SK-MEL-5 (cell line): ENCODE measurements around the gene RBL1. TPM values are rescaled to one million over a fixed set of nuclear protein-coding genes. Genes with fewer than 3 reads are reported as not detected.
"Not testable (repeated sequence)": the region's sequence is repeated elsewhere in the genome, so short reads cannot be mapped to it uniquely, and the experiment has no call there.

ENCODE experiments used
- DNase-seq: peaks from one replicate; pipeline ENCODE4 v3.0.0-alpha.2; 2016; ENCODE audit warnings: low read depth, low spot score
- in situ Hi-C: cut with HindIII; loops from 2 replicates; pipeline ENCODE4 v1.10.0; 2016; ENCODE audit warnings: low sequenced_read_pairs, high pct_unique_total_duplicates, low pct_unique_long_range_greater_than_20kb
- total RNA-seq: library from RNA; depleted of rRNA; stranded (reverse); fragments of >200 nt; shearing (Covaris generic); gene quantifications from 2 replicates; pipeline ENCODE4 v1.2.3, GENCODE V29; 2014

RBL1 gene
- total RNA-seq, 1 experiment from 2014 or later: 15.5 TPM

DNA sequence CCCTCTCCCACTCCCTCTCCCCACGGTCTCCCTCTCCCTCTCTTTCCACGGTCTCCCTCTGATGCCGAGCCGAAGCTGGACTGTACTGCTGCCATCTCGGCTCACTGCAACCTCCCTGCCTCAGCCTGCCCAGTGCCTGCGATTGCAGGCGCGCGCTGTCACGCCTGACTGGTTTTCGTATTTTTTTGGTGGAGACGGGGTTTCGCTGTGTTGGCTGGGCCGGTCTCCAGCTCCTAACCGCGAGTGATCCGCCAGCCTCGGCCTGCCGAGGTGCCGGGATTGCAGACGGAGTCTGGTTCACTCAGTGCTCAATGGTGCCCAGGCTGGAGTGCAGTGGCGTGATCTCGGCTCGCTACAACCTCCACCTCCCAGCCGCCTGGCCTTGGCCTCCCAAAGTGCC is 83.9 kb downstream of the RBL1 start:
- in situ Hi-C loops, DNase-seq: not testable (repeated sequence)

DNA sequence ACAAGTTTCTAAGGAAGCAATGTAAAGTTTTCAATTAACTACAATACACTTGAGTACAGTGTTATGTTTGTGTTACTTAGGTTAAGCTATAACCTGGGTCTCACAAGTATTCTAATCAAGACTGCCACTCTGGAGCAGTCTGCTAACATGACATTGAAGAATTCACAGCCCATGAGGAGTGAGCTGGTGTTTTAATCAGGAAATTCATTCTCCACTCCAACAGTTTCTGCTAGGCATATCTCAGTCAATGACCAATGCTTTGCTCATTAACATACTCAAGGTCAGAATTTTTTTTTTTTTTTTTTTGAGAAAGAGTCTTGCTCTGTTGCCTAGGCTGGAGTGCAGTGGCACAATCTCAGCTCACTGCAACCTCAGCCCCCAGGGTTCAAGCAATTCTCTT is 84.7 kb downstream of the RBL1 start:
- in situ Hi-C loops: no loop called here
- no peak for DNase-seq

DNA sequence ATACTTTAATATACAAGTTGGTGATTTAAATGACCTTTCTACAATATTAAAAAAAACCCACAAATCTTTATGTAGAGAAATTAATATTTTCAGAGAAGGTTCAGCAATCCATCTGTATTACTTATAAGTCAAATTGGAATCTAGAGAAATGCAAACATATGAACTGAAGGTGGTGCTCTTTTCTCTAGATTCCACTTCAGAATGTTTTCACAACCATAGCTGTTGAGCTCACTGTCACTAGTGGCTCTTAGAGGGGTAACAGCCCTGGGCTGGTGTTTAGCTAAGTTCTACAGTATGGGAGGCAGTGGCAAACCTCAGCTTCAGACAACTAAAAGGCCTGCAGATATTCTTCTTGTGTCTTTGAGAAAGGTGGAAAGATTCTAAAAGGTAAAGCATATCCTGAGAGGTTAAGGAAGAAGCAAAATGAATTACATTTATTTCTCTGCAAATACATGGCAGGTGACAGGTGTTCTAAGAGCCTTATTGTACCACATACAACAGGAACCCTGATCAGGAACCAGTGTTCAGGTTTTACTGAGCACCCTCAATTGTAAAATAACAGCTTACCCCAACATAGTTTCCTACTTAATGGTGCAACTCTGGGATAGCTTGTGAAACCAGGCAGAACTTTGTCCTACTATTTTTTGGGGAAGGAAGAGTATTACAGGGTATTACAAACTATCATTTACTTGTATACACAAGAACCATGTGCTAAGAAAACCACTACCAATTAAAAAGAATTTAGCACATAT is 87.7 kb downstream of the RBL1 start:
- in situ Hi-C loops: no loop called here
- peak; percentile 81 for DNase-seq

DNA sequence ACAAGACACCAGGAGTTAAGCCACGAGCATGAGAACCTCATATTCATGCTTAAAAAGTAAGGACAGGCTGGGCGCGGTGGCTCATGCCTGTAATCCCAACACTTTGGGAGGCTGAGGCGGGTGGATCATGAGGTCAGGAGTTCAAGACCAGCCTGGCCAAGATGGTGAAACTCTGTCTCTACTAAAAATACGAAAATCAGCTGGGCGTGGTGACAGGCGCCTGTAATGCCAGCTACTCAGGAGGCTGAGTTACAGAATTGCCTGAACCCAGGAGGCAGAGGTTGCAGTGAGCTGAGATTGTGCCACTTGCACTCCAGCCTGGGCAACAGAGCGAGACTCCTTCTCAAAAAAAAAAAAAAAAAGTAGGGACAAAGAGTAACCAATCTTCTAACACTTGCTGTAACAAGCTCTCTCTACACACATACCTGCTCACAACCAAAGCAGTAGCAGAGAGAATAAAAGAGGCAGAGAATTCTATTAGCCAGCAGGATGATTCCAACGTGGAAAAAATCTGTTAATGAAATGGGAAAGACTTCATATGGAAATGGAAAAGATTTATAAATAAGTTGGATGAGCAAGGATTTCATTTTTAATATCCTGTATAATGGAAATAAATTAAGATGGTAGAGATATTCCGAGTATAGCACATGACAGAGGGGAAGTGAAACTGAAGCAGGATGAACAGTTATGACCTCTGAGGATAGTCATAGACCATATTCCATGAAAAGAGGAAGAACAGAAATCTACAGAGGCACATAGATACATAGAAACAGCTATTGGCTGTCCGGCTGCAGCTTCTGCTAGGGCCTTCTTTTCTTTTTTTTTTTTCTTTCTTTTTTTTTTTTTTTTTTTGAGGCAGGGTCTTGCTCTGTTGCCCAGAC is 90.5 kb downstream of the RBL1 start:
- in situ Hi-C loops, DNase-seq: not testable (repeated sequence)

DNA sequence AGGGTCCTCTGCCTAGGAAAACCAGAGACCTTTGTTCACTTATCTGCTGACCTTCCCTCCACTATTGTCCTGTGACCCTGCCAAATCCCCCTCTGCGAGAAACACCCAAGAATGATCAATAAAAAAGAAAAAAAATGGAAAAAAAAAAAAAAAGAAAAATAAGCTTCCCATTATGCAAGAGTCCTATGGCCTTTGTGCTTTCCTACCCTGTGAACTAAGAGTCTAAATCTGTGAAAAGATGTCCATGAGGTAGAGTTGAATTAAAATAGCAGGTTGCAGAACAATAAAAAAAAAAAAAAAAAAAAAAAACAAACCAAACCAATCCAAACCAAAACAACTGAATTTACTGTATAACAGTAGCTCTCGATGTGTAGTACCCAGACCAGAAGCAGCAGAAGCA is 94.2 kb downstream of the RBL1 start:
- DNase-seq, in situ Hi-C loops: not testable (repeated sequence)

DNA sequence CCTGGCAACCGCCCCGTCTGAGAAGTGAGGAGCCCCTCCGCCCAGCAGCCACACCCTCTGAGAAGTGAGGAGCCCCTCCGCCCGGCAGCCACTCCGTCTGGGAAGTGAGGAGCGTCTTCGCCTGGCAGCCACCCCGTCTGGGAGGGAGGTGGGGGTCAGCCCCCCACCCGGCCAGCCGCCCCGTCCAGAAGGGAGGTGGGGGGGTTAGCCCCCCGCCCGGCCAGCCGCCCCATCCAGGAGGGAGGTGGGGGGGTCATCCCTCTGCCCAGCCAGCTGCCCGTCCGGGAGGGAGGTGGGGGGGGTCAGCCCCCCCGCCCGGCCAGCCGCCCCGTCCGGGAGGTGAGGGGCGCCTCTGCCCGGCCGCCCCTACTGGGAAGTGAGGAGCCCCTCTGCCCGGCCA is 95.6 kb downstream of the RBL1 start:
- in situ Hi-C loops, DNase-seq: not testable (repeated sequence)

DNA sequence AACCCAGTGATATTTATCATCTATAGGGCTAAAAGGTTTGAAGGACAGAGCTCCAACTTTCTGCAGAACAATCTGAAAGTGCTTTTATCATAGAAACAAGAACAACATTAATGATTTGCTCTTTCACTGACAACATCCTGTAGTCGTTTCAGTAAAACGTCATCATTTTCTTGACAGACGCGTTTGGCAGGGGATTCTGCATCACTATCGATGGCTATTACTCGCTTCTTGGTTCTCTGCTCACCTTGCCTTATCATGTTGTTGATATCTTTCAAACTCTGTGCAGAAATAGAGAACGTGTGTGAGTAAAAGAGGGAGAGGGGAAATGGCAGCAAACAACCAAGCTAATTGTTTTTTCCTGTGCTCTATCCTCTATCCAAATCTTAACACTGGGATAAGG is 97.1 kb downstream of the RBL1 start:
- in situ Hi-C loops: no loop called here
- no peak for DNase-seq

DNA sequence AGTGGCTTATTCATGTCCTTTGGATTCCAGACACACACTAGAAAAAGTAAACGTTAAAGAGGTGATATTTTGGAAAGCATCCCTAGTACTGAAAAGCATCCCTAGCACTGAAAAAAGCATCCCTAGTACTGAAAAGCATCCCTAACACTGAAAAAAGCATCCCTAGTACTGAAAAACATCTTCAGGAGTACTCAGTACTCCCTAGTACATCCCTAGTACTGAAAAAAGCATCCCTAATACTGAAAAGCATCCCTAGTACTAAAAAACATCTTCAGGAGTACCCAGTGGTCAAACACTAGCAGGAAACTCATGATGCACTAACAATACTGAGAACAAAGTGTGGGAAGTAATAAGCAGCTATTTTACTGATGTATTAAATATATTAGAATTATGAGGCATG is 98.7 kb downstream of the RBL1 start:
- DNase-seq: no peak
- in situ Hi-C loops: no loop called here

DNA sequence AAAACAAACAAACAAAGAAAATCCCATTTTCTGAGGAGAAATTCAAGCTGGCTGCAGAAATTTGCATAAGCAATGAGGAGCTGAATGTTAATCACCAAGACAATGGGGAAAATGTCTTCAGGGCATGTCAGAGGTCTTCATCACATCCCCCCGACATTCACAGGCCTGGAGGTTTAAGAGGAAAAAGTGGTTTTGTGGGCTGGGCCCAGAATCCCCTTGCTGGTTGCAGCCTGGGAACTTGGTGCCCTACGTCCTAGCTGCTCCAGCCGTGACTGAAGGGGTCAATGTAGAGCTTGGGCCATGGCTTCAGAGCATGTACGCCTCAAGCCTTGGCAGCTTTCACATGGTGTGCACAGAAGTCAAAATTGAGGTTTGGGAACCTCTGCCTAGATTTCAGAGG is 101.6 kb downstream of the RBL1 start:
- DNase-seq, in situ Hi-C loops: not testable (repeated sequence)

DNA sequence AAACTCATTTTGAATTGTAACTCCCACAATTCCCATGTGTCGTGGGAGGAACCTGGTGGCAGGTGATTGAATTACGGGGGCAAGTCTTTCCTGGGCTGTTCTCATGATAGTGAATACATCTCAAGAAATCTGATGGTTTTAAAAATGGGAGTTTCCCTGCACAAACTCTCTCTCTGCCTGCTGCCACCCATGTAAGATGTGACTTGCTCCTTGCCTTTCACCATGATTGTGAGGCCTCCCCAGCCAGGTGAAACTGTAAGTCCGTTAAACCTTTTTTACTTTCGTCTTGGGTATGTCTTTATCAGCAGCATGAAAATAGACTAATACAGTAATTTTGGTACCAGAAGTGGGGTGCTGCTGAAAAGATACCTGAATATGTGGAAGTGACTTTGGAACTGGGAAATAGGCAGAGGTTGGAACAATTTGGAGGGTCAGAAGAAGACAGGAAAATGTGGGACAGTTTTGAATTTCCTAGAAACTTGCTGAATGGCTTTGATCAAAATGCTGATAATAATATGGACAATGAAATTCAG is 102.9 kb downstream of the RBL1 start:
- in situ Hi-C loops: no loop called here
- no peak for DNase-seq

DNA sequence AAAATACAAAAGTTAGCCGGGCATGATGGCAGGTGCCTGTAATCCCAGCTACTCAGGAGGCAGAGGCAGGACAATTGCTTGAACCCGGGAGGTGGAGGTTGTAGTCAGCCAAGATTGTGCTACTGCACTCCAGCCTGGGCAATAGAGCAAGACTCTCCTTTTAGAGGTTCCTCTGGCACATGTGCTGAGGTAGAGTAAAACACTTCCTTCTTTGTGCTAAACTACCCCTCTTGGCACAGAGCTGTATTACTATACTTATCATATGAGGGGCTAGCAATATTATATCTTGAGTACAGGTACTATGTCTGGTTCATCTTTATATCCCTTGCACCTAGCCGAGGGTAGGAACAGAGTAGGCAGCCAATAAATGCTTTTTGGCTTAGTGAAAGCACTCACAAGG is 104.1 kb downstream of the RBL1 start:
- DNase-seq: no peak
- in situ Hi-C loops: no loop called here

DNA sequence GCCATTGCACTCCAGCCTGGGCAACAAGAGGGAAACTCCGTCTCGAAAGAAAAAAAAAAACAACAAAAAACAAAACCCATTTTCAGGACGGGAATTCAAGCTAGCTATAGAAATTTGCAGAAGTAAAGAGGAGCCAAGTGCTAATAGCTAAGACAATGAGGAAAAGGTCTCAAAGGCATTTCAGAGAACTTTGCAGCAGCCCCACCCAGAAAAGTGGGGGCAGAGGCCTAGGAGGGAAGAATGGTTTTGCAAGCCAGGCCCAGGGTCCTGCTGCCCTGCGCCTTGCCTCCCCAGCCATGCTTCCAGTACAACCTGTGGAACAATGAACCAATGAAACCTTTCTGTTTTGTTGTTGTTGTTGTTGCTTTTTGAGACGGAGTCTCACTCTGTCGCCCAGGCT is 106.0 kb downstream of the RBL1 start:
- DNase-seq: no peak
- in situ Hi-C loops: no loop called here

DNA sequence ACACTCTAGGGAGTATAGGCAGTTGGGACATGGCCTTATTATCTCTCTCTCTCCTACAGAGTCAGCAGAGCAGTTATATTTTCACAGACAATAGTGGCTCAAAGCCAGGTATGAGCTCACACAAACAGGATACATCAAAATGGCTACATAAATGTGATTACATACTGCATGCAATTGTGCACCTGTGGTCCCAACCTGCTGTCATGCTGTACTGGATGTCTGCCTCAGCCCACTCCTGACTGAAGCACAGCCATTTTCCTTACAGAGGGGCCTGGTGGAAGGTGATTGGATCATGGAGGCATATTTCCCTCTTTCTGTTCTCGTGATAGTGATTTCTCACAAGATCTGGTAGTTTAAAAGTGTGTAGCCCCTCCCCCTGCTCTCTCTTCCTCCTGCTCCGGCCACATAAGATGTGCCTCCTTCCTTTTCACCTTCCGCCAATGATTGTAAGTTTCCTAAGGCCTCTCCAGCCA is 107.3 kb downstream of the RBL1 start:
- no peak for DNase-seq
- in situ Hi-C loops: no loop called here

DNA sequence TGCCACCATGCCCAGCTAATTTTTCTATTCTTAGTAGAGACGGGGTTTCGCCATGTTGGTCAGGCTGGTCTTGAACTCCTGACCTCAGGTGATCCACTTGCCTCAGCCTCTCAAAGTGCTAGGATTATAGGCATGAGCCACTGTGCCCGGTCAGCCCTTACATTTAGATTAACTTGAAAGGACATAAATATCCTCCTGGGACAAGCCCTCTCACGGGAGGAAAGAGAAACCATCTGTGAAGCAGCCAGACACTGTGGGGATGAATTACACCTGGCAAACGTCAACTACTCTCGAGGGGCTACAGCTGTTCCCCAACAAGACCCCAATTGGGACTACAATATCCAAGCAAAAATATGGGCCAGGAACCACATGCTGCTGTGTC is 111.5 kb downstream of the RBL1 start:
- in situ Hi-C loops: no loop called here
- DNase-seq: no peak

DNA sequence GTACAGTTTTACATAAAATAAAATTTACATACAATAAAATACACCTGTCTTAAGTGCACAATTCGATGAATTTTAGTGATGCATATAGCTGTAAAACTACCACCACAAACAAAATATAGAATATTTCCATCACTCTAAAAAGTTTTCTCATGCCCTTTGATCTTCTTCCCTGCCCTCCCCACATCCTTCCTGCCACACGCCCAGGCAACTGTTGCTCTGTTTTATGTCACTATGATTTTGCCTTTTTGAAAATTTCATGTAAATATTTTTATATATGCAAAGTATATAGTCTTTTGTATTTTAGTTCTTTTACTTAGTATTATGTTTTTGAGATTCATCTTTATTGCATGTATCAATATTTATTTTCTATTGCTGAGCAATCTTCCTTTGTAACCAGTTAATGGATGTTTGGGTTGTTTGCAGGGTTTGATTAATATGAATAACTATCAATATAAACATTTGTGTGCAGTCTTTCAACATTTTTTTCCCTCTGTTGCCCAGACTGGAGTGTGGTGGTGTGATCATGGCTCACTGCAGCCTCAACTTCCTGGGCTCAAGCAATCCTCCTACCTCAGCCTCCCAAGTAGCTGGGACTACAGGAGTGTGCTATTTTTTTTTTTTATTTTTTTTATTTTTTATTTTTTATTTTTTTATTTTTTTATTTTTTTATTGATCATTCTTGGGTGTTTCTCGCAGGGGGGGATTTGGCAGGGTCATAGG is 120.5 kb downstream of the RBL1 start:
- in situ Hi-C loops: no loop called here
- DNase-seq: no peak

DNA sequence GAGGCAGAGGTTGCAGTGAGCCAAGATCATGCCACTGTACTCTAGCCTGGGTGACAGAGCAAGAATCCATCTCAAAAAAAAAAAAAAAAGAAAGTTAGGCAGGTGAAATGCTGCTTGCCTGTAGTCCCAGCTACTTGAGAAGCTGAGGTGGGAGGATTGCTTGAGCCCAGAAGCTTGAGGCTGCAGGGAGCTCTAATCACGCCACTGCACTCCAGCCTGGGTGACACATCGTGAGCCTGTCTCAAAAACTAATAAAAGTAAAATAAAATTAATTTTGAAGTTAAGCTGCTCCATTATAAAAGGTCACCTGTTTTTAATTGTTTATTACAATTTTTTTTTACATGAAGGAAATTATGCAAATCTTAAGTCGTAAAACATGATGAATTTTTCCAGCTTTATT is 121.1 kb downstream of the RBL1 start:
- DNase-seq: no peak
- in situ Hi-C loops: no loop called here

DNA sequence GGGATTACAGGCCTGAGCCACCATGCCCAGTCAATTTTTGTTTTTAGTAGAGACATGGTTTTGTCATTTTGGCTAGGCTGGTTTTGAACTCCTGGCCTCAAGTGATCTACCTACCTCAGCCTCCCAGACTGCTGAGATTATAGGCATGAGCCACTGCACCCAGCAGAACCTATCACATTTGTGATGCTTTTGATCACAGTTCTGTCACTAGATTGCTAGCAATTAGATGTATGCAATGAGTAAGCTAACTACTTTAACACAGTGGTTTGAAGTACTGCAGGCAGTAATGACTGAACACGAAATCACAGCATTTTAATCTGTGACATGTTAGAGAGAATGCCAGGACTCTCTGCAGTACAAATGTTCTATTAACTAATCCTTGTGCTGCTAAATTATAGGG is 124.7 kb downstream of the RBL1 start:
- no peak for DNase-seq

More for the DNA sequence above, 124.7 kb downstream of the RBL1 start:
- in situ Hi-C loops: no loop called here
